HG03066 (cell line): ENCODE measurements around the gene EN2.

ENCODE experiments used
- ATAC-seq: cut with Tn5 transposase; IDR thresholded peaks from one replicate; pipeline ENCODE4 v1.9.1; 2021; ENCODE audit warnings: low read depth; ENCODE audit not compliant: unreplicated experiment

EN2 gene

GRCh38 chr7:155483868-155484325, 26.0 kb downstream of the EN2 start:
- ATAC-seq, result no peak

GRCh38 chr7:155484483-155485399, 26.8 kb downstream of the EN2 start:
- no peak for ATAC-seq

DNA sequence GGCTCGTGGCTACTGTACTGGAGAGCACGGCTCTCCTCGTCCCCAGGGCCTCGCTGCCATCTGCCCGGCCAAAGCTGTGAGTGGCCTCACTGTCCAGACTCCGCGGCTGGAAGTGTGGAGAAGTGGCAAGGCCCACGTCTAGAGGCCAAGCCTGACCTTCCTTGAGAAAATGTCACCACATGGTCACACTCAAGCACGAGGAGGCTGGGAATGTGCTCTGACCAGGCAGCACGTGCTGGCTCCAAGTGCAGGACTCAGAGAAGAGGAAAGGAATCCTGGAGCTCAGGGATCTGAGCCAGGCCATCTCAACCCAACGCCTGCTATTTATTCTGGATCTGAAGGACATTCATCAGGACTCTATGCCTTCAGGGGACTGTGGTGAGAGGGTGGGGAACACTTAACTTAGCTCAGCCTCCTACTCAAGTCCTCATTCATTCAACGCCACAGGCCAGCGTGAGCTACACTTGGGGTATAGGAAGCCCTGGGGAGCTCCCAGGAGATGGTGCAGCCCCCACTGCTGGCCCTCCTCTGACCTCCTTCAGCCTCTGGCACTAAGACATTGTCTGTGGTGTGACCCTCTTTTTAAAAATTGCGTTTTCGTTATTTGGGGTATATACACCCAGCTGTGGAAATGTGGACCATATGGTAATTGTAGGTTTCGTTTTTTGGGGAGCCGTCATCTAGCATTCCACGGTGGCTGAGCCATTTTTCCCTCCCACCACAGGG, 29.0 kb downstream of the EN2 start:
- ATAC-seq, result no peak

- ATAC-seq, result no peak
Measured at GRCh38 chr7:155487509-155488482, 29.9 kb downstream of the EN2 start.

DNA sequence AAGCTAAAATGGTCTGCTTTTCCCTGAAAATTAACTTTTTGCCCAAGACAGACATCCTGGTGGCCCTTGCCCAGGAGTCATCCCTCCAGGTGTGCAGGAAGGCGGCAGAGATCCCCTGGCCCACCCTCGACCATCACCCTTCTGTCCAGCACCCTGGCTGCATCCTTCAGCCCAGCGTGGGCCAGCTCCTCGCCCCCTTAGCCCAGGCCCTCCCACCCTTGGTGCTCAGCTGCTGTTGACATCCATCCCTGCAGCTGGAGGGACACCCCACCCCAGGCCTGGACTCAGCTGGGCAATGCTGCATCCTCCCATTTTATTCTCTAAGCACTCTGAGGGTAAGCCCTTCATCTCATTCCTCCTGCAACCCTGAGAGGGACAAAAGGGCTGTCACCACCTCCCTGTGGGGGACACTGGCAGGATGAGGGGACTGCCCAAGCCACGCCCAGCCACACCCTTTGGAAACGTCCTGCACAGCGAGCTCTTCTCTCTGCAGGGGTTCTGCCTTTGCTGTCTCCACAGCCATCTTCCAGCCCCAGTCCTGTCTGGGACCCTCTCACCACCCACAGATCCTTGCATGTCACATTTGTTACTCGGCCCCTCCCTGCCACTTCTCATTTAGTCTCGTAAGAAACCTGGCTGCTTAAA, 30.7 kb downstream of the EN2 start:
- no peak for ATAC-seq

DNA sequence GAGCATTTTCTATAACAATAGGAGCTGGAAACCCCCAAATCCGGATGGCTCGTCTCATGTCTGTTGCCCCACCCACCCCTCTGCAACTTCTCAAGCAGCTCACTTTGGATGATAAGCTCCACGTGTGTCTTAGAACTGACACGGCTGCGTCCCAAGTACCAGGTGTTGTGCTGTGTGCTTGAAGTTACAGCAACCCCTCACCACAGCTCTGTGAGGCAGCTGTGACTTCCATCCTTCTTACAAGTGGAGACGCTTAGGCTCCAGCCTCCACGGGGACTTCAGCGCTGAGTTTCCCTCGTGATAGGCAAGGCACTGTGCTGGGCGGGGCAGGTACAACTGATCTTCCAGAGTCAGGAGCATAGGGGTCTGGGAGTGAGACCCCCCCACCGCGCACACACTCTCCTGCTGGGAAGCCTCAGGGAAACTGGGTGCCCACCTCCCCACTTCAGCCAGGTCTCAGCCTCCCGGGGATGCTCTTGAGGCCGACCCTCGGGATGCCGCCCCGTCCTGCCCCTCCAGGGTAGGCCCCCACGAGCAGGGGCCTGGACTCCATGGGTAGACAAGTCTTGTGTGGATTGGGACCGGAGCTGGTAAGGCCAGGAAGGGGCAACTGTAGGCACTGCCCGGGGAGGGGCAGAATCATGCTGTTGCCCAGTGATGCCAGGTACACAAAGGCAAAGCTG, 31.4 kb downstream of the EN2 start:
- no peak for ATAC-seq

DNA sequence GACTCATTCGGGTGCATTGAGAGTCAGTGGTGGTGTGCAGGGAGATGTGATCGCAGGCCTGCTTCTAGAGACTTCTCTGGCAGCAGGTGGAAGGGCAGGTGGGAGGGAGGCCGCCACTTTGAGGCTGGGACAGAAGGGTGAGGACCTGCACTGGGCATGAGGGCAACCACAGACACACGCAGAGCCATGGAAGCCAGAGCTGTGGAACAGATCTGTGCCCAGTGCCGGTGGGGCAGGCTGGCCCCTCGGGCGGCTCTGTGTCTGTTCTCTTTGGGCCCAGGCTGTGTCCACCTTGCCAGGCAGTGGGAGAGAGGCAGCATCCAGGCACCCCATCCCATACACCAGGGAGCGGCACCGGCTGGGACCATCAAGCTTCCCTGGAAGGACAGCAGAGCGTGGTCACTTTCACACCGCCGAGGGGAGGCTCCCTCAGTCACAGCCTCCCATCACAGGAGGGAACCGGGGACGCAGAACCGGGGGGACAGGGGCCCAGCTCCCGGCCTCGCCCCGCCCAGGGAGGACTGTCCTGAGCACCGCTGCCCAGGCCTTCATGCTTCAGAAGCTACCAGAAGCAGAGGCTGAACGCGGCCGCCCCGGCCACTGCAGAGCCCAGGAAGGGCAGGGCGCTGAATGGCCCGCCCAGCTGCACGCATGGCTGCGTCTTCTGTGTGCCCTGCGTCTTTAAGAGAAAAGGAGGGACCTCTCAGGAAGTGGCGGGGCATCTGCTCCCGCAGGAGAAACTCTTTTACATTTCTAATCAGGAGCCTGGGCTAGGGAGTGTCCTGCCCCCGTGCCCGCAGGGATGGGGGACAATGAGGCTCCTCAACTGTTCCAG, 32.1 kb downstream of the EN2 start:
- ATAC-seq, result peak; percentile 37

DNA sequence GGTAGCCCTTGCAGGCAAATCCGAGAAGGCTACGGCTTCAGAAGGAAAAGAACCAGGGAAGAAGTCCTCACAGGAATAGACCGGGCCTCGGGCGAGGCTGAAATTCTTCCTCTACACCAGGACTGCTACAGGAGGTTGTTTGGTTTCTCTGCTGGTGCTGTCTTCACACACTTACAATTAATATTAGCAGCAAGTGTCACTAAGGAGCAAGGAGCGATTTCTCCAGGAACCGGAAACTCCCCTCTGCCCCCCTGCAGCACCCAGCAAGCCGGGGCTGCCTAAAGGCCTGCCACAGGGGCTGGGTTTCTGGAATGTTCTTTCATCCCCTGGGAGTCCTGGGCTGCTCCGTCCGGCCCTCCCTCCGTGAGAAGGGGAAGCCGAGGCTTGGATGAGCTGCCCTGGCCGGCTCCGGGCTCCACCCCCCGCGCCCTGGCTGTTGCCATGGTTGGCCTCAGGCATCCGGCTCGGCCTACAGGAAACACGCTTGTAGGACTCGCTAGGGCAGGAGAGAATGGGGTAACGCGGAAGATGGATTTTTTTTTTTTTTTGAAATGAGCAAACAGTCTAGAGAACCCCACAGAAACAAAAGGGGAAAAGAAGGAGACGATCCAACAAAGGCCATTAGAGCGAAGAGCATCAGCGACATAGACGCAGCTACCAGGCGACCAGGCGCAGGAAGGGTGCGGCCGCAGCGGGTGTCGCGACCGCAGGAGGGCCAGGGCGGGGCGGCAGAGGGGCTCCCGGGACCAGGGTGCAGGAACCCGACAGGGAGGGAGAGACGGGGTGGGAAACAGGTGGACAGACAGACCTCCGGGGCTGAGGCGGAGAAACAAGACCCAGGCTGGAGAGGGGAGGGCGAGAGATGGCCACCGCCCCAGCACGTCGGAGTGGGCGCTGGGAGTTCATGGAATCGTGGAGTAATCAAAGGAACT, 33.0 kb downstream of the EN2 start:
- peak; percentile 96 for ATAC-seq

DNA sequence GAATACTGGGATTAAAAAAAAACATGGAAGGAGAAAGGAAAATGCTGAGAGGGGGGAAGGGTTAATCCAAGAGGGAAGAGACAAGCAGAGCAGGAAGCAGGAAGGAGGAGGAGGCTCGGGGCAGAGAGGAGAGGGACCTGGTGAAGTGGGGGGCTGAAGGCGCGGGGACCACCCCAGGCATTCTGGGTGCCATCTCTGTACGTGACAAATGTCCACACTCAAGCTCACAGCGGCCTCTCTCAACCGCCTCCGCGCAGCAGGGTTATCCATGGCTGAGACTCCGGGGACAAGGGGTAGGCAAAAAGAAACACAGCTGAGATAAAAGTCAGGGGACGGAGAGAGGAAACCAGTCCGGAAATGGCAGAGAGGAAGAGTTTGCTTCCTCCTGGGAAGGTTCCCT, 33.9 kb downstream of the EN2 start:
- ATAC-seq, result no peak

DNA sequence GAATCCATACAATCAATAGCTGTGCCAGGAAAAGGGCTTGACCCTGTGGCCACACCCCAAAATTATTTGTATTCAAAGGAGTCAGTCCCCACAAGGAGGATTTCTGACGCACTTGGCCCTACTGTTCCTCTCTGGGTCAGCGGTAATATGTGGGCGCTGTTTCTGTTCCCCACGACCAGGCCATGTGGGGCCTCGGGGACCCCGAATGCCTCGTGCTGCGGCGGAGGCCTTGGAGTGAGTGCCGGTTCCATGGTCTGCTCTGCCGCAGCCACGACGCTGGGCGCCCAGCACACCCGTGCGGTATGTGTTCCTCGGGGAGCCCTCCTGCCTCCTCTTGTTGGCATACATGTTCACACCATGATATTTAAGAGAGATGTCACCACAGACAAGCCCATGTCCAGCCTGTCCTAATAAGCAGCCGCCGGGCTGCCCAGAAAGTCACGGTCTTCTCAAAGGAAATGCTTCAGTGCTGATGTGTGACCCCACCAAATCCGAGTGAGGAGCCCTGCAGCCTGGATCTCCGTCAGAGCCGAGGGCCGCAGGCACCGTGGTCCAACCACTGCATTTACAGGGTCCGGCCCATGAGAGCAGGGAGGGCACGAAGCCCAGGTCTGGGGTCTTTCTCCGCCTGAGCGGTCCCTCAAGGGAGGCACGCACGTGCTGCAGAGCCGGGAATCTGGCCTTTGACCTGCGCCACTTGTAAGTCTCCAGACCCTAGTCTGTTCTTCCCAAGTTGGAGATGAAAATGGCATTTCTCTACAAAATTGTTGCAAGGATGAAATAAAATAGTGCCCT, 36.0 kb downstream of the EN2 start:
- ATAC-seq, result no peak

GRCh38 chr7:155494551-155494950, 36.6 kb downstream of the EN2 start:
- ATAC-seq, result no peak

GRCh38 chr7:155495440-155496248, 37.7 kb downstream of the EN2 start:
- no peak for ATAC-seq

- ATAC-seq, result no peak
Measured at GRCh38 chr7:155496267-155497005, 38.5 kb downstream of the EN2 start.

DNA sequence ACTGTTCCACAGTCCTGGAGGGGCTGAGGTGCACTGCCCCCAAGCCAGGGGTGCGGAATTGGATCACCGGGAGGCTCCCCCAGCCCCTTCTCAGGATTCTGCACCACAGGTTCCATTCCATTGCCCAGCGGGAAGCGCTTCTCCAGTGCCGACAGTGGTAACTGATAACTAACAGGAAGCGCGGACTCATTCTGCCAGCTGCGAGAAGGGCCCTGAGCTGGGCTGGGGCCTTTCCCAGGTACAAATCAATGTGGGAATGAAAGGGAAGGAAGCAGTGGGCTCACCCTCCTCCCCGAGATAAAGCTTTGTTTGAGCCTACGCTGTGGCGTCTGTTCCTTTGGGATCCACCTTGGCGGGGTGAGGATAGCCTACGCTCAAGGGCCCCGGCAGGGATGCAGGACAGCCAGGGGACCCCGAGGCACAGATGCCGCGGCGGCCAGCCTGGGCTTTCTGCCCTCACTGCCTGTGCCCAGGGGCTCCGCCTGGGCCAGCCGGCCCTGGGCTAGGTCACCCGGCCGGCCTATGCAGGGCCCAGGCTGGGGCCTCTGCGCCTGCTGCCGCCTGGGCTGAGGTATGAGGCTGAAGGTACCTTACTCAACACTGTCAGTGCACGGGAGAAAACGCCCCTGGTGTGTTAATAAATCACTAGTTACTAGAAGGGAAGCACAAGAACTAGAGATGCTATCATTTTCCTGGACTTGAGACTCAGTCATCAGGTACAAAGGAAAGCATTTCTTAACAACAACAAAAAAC, 39.4 kb downstream of the EN2 start:
- no peak for ATAC-seq

GRCh38 chr7:155505422-155505793, 47.5 kb downstream of the EN2 start:
- no peak for ATAC-seq
